ENCODE measurements around the gene FBXL12. TPM values are rescaled to one million over a fixed set of nuclear protein-coding genes. Genes with fewer than 3 reads are reported as not detected.

FBXL12 gene
- total and polyA plus RNA-seq, 2 experiments from 2014 or later: 23.5 to 25.4 TPM

GRCh38 chr19:9782338-9782737, 36.5 kb downstream of the FBXL12 start (continued):
- no peak for TF ChIP-seq ZNF462 (CRISPR knock-in tag; IDR thresholded peaks at IDR 0.05)
- no peak for TF ChIP-seq POLR2AphosphoS5 (IDR thresholded peaks at IDR 0.05; ENCODE audit: low read depth)
- TF ChIP-seq ZNF114 (CRISPR knock-in tag; IDR thresholded peaks at IDR 0.05): no peak
- no peak for TF ChIP-seq STAT1 (IDR thresholded peaks at IDR 0.05; ENCODE audit: unreplicated experiment)
- TF ChIP-seq ZNF331 (CRISPR knock-in tag; IDR thresholded peaks at IDR 0.05; ENCODE audit: low read depth): no peak
- no peak for TF ChIP-seq EZH2phosphoT487 (IDR thresholded peaks at IDR 0.05; ENCODE audit: unreplicated experiment)
- no peak for TF ChIP-seq CREB1 (CRISPR knock-in tag; IDR thresholded peaks at IDR 0.05; ENCODE audit: low read depth)
- no peak for TF ChIP-seq ETS1 (IDR thresholded peaks at IDR 0.05)
- no peak for TF ChIP-seq REST (IDR thresholded peaks at IDR 0.05; ENCODE audit: unreplicated experiment)
- no peak for TF ChIP-seq NANOG (IDR thresholded peaks at IDR 0.05; ENCODE audit: borderline replicate concordance)
- no peak for TF ChIP-seq JUNB (IDR thresholded peaks at IDR 0.05; ENCODE audit: unreplicated experiment)

Data from GM23338 (cell line).